HFFc6 (cell line): ENCODE data around the gene KLK15. TPM values are rescaled to one million over a fixed set of nuclear protein-coding genes. Genes with fewer than 3 reads are reported as not detected.
"Not testable (repeated sequence)": the region's sequence is repeated elsewhere in the genome, so short reads cannot be mapped to it uniquely, and the experiment has no call there.

ENCODE experiments used
- DNase-seq: peaks from one replicate; pipeline ENCODE4 v3.0.0-alpha.2; 2018
- H3K27ac Mint-ChIP-seq: 2 replicates; pipeline ENCODE4 v1.8.0; 2020; ENCODE audit warnings: mild to moderate bottlenecking, mixed read lengths
- H3K27me3 Mint-ChIP-seq: 2 replicates; pipeline ENCODE4 v1.8.0; 2021; ENCODE audit warnings: mild to moderate bottlenecking, moderate library complexity, mixed read lengths; ENCODE audit not compliant: insufficient read depth
- H3K36me3 Mint-ChIP-seq: 2 replicates; pipeline ENCODE4 v1.8.0; 2021; ENCODE audit warnings: low read depth, mixed read lengths
- H3K4me1 Mint-ChIP-seq: 2 replicates; pipeline ENCODE4 v1.8.0; 2020; ENCODE audit warnings: low read depth, mixed read lengths
- H3K4me3 Mint-ChIP-seq: 2 replicates; pipeline ENCODE4 v1.8.0; 2020; ENCODE audit warnings: mild to moderate bottlenecking, moderate library complexity, mixed read lengths
- H3K9me3 Mint-ChIP-seq: 2 replicates; pipeline ENCODE4 v1.8.0; 2020; ENCODE audit warnings: mild to moderate bottlenecking, mixed read lengths
- total RNA-seq, 6 experiments: library from RNA; stranded (reverse); fragmentation: NEBNext Ultra II Directional; extraction: Animal tissue kit (Norgen Biotek cat#: 25700); gene quantifications; 2 replicates in 1 of 6; 3 replicates in 5 of 6; pipeline ENCODE4 v1.2.3, GENCODE V29; 2021
- TF ChIP-seq, protein P1 (sequence below): fragments of 200-600 bp; sonication (generic); IDR thresholded peaks from 2 replicates; pipeline ENCODE4 v1.5.0; 2021; ENCODE audit warnings: antibody characterized with exemption, mild to moderate bottlenecking

The KLK15 gene
- total RNA-seq, 6 experiments from 2014 or later: not detected

DNA sequence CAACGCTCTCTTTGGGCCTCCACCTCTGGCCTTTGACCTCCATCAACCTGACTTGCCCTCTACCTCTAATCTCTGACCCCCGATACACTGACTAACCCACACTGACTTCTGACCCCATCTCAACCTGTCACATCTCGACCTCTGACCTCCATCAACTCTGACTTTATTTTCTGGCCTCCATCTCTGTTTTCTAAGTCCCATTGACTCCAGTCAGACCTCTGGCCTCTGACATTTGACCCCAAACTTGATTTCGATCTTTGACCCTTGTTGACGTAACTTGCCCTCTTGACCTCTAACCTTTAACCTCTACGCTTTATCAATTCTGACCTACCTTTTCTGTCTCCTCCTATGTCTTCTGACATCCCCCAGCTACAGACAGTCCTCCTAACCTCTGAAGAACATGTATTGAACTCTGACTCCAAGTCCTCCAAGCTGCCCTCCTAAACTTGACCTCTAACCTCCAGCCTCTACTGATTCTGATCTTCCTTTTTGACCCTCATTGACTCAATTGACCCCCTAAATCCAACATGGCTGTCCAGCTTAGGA is 42.4 kb downstream of the KLK15 start:
- Mint-ChIP-seq H3K27ac (no peak overlapping the region), H3K27me3 (peaks cover 7% of the 10 kb centered on the region), H3K4me3 (no peak overlapping the region; the same call in 1 of the 2 replicates), H3K4me1 (no peaks in the 10 kb centered on the region), H3K36me3 (0 out of 2 replicates have a peak, but pooled peaks cover 3% of the 10 kb centered on the region), H3K9me3 (no peaks in the 10 kb centered on the region; the same call in 1 of the 2 replicates)
- TF ChIP-seq, protein P1, sequence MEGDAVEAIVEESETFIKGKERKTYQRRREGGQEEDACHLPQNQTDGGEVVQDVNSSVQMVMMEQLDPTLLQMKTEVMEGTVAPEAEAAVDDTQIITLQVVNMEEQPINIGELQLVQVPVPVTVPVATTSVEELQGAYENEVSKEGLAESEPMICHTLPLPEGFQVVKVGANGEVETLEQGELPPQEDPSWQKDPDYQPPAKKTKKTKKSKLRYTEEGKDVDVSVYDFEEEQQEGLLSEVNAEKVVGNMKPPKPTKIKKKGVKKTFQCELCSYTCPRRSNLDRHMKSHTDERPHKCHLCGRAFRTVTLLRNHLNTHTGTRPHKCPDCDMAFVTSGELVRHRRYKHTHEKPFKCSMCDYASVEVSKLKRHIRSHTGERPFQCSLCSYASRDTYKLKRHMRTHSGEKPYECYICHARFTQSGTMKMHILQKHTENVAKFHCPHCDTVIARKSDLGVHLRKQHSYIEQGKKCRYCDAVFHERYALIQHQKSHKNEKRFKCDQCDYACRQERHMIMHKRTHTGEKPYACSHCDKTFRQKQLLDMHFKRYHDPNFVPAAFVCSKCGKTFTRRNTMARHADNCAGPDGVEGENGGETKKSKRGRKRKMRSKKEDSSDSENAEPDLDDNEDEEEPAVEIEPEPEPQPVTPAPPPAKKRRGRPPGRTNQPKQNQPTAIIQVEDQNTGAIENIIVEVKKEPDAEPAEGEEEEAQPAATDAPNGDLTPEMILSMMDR: no peak
- DNase-seq: no peak

DNA sequence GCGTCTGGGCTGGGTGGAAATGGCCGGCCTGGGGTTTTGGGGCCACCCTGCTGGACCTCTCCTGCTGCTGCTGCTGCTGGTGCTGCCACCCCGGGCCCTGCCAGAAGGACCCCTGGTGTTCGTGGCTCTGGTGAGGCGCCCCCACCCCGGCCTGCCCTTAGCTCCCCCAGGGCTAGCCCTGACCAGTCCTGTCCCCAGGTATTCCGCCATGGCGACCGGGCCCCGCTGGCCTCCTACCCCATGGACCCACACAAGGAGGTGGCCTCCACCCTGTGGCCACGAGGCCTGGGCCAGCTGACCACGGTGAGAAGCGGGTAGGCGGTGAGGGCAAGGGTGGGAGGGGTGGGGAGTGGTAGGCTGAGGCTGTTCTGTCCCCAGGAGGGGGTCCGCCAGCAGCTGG is 43.0 kb downstream of the KLK15 start, which contains the start of gene ACP4:
TSS of gene ACP4 (plus strand) at position 20 of the 400 bp plus-strand sequence. CDS start at position 20, 0 bp downstream.
- no peak within 1 kb of the TSS; the same call in 1 of the 2 replicates for H3K4me3 Mint-ChIP-seq
- TF ChIP-seq, protein P1: no peak
- H3K36me3 Mint-ChIP-seq: 0 out of 2 replicates have a peak, but pooled peaks cover 3% of the 10 kb centered on the region
- DNase-seq: no peak
- H3K27me3 Mint-ChIP-seq: peaks cover 7% of the 10 kb centered on the region
- no peaks in the 10 kb centered on the region for H3K4me1 Mint-ChIP-seq
- no peaks in the 10 kb centered on the region; the same call in 1 of the 2 replicates for H3K9me3 Mint-ChIP-seq
- no peak within 1 kb of the TSS for H3K27ac Mint-ChIP-seq

DNA sequence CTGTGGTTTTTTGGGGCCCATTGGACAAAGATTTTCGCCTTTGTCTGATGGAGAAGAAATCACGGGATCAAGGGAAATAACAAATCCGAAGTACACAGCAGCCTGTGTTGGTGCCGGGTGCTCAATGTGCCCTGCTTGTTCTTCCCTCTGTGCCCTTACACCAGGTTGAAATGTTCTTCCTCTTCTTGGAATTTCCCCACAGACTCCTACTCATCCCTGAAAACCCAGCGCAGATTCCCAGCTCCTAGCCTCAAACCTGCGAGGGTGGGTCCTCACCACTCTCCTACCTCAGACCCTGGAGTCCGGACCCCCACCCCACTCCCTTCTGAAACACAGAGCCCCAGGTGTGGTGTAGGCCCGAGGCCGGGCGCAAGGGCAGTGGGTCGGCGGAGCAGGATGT is 48.0 kb downstream of the KLK15 start:
- DNase-seq: no peak
- H3K9me3 Mint-ChIP-seq: no peaks in the 10 kb centered on the region
- no peak overlapping the region for H3K4me3 Mint-ChIP-seq
- H3K27ac Mint-ChIP-seq: no peak overlapping the region
- H3K36me3 Mint-ChIP-seq: no peaks in the 10 kb centered on the region
- TF ChIP-seq, protein P1: no peak
- peaks cover 7% of the 10 kb centered on the region for H3K27me3 Mint-ChIP-seq
- H3K4me1 Mint-ChIP-seq: peaks cover 7% of the 10 kb centered on the region

- peaks cover 10% of the 10 kb centered on the region for H3K27me3 Mint-ChIP-seq
- H3K4me1 Mint-ChIP-seq: peaks cover 7% of the 10 kb centered on the region
- H3K4me3 Mint-ChIP-seq: no peak overlapping the region
- no peak for DNase-seq
- H3K27ac Mint-ChIP-seq: no peak overlapping the region
- H3K9me3 Mint-ChIP-seq: no peaks in the 10 kb centered on the region
- no peaks in the 10 kb centered on the region for H3K36me3 Mint-ChIP-seq
- TF ChIP-seq, protein P1: no peak
Measured at GRCh38 chr19:50784710-50785109, 48.7 kb downstream of the KLK15 start.

- not testable (repeated sequence) for H3K27ac Mint-ChIP-seq, H3K4me1 Mint-ChIP-seq, DNase-seq, H3K36me3 Mint-ChIP-seq, H3K4me3 Mint-ChIP-seq, H3K9me3 Mint-ChIP-seq
- peaks cover 13% of the 10 kb centered on the region for H3K27me3 Mint-ChIP-seq
Measured at GRCh38 chr19:50783848-50784152, 49.6 kb downstream of the KLK15 start.

- H3K9me3 Mint-ChIP-seq: no peaks in the 10 kb centered on the region
- no peak for DNase-seq
- H3K4me3 Mint-ChIP-seq: no peak overlapping the region
- H3K27ac Mint-ChIP-seq: no peak overlapping the region
- TF ChIP-seq, protein P1: no peak
- peaks cover 22% of the 10 kb centered on the region for H3K27me3 Mint-ChIP-seq
- peaks cover 7% of the 10 kb centered on the region for H3K4me1 Mint-ChIP-seq
- no peaks in the 10 kb centered on the region; the same call in 1 of the 2 replicates for H3K36me3 Mint-ChIP-seq
Measured at GRCh38 chr19:50780753-50781435, 52.5 kb downstream of the KLK15 start.
